DND-41 (cell line): ENCODE measurements around the gene STAT4.

Experiments
- ATAC-seq: fragments of 200-7000 bp; cut with Tn5 transposase; 3 replicates; pipeline ENCODE4 v1.9.1; 2021; ENCODE audit warnings: low read depth; ENCODE audit not compliant: insufficient read depth
- DNase-seq: peaks from one replicate; pipeline ENCODE4 v3.0.0-alpha.2; 2020
- H2AFZ ChIP-seq: 2 replicates; pipeline ENCODE4 v1.6.0; 2012; ENCODE audit warnings: low read depth, low read length
- H3K27ac ChIP-seq: 2 replicates; pipeline ENCODE4 v1.5.1; 2012; ENCODE audit warnings: low read length, inconsistent platforms
- H3K27me3 ChIP-seq: fragments of 200-600 bp; sonication (generic); 2 replicates; pipeline ENCODE4 v1.6.0; 2012; ENCODE audit warnings: low read length, mild to moderate bottlenecking, inconsistent platforms; ENCODE audit not compliant: insufficient read depth, poor library complexity
- H3K36me3 ChIP-seq: 2 replicates; pipeline ENCODE4 v1.5.1; 2012; ENCODE audit warnings: low read length, inconsistent platforms; ENCODE audit not compliant: insufficient read depth
- H3K4me1 ChIP-seq: 2 replicates; pipeline ENCODE4 v1.5.1; 2012; ENCODE audit warnings: mild to moderate bottlenecking, low read length; ENCODE audit not compliant: insufficient read depth
- H3K4me2 ChIP-seq: 2 replicates; pipeline ENCODE4 v1.6.0; 2012; ENCODE audit warnings: mild to moderate bottlenecking, moderate library complexity, low read length, inconsistent platforms; ENCODE audit not compliant: insufficient read depth
- H3K4me3 ChIP-seq, 2 experiments: fragments of 200-600 bp in 1 of 2; shearing (Covaris generic) in 1 of 2; 2 replicates each; pipeline ENCODE4 v1.5.1; 2012 to 2016; ENCODE audit warnings: inconsistent platforms in 2 of 2, low read length in 2 of 2, mild to moderate bottlenecking in 2 of 2, low read depth in 1 of 2, moderate library complexity in 1 of 2
- H3K79me2 ChIP-seq: 2 replicates; pipeline ENCODE4 v1.6.0; 2012; ENCODE audit warnings: low read length, inconsistent platforms; ENCODE audit not compliant: insufficient read depth
- H3K9ac ChIP-seq: 2 replicates; pipeline ENCODE4 v1.6.0; 2012; ENCODE audit warnings: low read depth, mild to moderate bottlenecking, inconsistent platforms, low read length, moderate library complexity
- H3K9me3 ChIP-seq: 2 replicates; pipeline ENCODE4 v1.5.1; 2012; ENCODE audit warnings: low read length, moderate library complexity, mild to moderate bottlenecking, inconsistent platforms; ENCODE audit not compliant: insufficient read depth, severe bottlenecking
- H4K20me1 ChIP-seq: 2 replicates; pipeline ENCODE4 v1.6.0; 2012; ENCODE audit warnings: low read length; ENCODE audit not compliant: insufficient read depth
- EZH2 ChIP-seq: IDR thresholded peaks from 3 replicates; pipeline ENCODE4 v1.6.1; 2012; ENCODE audit warnings: borderline replicate concordance, low read depth, mild to moderate bottlenecking, moderate library complexity, low read length, inconsistent platforms; ENCODE audit not compliant: severe bottlenecking
- TF ChIP-seq, protein P1 (sequence below): IDR thresholded peaks from 2 replicates; pipeline ENCODE4 v1.5.1; 2012; ENCODE audit warnings: borderline replicate concordance, low read length, moderate library complexity, mild to moderate bottlenecking; ENCODE audit not compliant: poor library complexity, severe bottlenecking; ENCODE audit errors: extremely low read depth

STAT4 gene

GRCh38 chr2:191176305-191176704 is 25.5 kb upstream of the STAT4 start:
- no peak for ATAC-seq
- Histone ChIP-seq H3K9ac (no peak overlapping the region), H3K4me1 (no peaks in the 10 kb centered on the region)

GRCh38 chr2:191174442-191174841 is 23.6 kb upstream of the STAT4 start:
- H3K79me2 ChIP-seq = no peaks in the 10 kb centered on the region
- no peaks in the 10 kb centered on the region for H3K9me3 ChIP-seq
- no peaks in the 10 kb centered on the region for H4K20me1 ChIP-seq
- no peaks in the 10 kb centered on the region for H3K36me3 ChIP-seq
- no peaks in the 10 kb centered on the region; the same call in 1 of the 2 replicates for H3K4me1 ChIP-seq
- no peak overlapping the region for H2AFZ ChIP-seq
- DNase-seq = no peak
- H3K4me2 ChIP-seq = no peak overlapping the region
- H3K27ac ChIP-seq = no peak overlapping the region
- no peak overlapping the region for H3K4me3 ChIP-seq
- H3K27me3 ChIP-seq = no peaks in the 10 kb centered on the region
- no peak overlapping the region for H3K9ac ChIP-seq
- ATAC-seq = no peak
- TF ChIP-seq EZH2 = no peak
- TF ChIP-seq, protein P1, sequence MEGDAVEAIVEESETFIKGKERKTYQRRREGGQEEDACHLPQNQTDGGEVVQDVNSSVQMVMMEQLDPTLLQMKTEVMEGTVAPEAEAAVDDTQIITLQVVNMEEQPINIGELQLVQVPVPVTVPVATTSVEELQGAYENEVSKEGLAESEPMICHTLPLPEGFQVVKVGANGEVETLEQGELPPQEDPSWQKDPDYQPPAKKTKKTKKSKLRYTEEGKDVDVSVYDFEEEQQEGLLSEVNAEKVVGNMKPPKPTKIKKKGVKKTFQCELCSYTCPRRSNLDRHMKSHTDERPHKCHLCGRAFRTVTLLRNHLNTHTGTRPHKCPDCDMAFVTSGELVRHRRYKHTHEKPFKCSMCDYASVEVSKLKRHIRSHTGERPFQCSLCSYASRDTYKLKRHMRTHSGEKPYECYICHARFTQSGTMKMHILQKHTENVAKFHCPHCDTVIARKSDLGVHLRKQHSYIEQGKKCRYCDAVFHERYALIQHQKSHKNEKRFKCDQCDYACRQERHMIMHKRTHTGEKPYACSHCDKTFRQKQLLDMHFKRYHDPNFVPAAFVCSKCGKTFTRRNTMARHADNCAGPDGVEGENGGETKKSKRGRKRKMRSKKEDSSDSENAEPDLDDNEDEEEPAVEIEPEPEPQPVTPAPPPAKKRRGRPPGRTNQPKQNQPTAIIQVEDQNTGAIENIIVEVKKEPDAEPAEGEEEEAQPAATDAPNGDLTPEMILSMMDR = no peak

More at GRCh38 chr2:191176305-191176704, 25.5 kb upstream of the STAT4 start:
- no peak overlapping the region for H3K4me3 ChIP-seq
- H3K27ac ChIP-seq = no peak overlapping the region
- no peak for DNase-seq
- H3K4me2 ChIP-seq = no peak overlapping the region
- no peaks in the 10 kb centered on the region for H3K9me3 ChIP-seq
- H3K36me3 ChIP-seq = no peaks in the 10 kb centered on the region
- no peaks in the 10 kb centered on the region for H3K79me2 ChIP-seq
- H4K20me1 ChIP-seq = no peaks in the 10 kb centered on the region
- no peaks in the 10 kb centered on the region for H3K27me3 ChIP-seq
- H2AFZ ChIP-seq = no peak overlapping the region
- TF ChIP-seq, protein P1 = no peak
- no peak for TF ChIP-seq EZH2

GRCh38 chr2:191173206-191173605 is 22.4 kb upstream of the STAT4 start:
- Histone ChIP-seq H3K4me1 (no peaks in the 10 kb centered on the region; the same call in 1 of the 2 replicates), H3K9ac (no peak overlapping the region), H3K4me2 (no peak overlapping the region), H3K27ac (no peak overlapping the region), H4K20me1 (no peaks in the 10 kb centered on the region), H3K27me3 (no peaks in the 10 kb centered on the region), H3K4me3 (no peak overlapping the region), H3K79me2 (no peaks in the 10 kb centered on the region), H3K36me3 (no peaks in the 10 kb centered on the region), H2AFZ (no peak overlapping the region), H3K9me3 (no peaks in the 10 kb centered on the region)
- DNase-seq (peak; percentile 21), ATAC-seq (peak; percentile 68)
- TF ChIP-seq, protein P1 = no peak
- TF ChIP-seq EZH2 = no peak
